ENCODE data around the gene PTPRZ1. TPM values are rescaled to one million over a fixed set of nuclear protein-coding genes. Genes with fewer than 3 reads are reported as not detected.

The PTPRZ1 gene
- total and polyA plus RNA-seq, 10 of the 15 experiments (the other 5 are each of a cell fraction or from before 2014, with no cell fraction given): 0.05 to 0.21 (median 0.11) TPM; not detected in 7

- FAIRE-seq: no peak
- CTCF ChIA-PET: interaction anchor here (0.6 kb wide), 1 partner anchor 125 kb away, joined by 3 read pairs; no protein-coding TSS in a partner anchor
- POLR2A ChIA-PET: no interaction called here
Observed at GRCh38 chr7:121875203-121875602, 2.2 kb downstream of the PTPRZ1 start.

More at GRCh38 chr7:121875203-121875602, 2.2 kb downstream of the PTPRZ1 start:
- ChIA-PET RAD21 (ENCODE audit: unreplicated experiment) (no interaction called here), SMC1A (ENCODE audit: uncharacterized antibody, unreplicated experiment) (no interaction called here)
- Histone ChIP-seq H3K4me3 (no peak overlapping the region), H3K9me3 (replicated peaks; ENCODE audit: control insufficient read depth, insufficient read depth, low read length) (no peaks in the 10 kb centered on the region), H3K27me3 (replicated peaks in 1 of 2; ENCODE audit: control insufficient read depth in 2 of 2, insufficient read depth in 2 of 2, low read length in 1 of 2) (peaks cover 0 to 10% of the 10 kb centered on the region in 2 experiments; a peak in 3 of 4 replicates), H4K20me1 (ENCODE audit: control insufficient read depth, insufficient read depth) (no peaks in the 10 kb centered on the region), H3K27ac (ENCODE audit: control insufficient read depth, insufficient read depth) (no peak overlapping the region), H3K79me2 (ENCODE audit: control insufficient read depth, insufficient read depth, low read length) (no peaks in the 10 kb centered on the region), H3K9ac (ENCODE audit: control insufficient read depth, insufficient read depth, low read length) (no peak overlapping the region), H3K4me1 (ENCODE audit: control insufficient read depth, insufficient read depth, low read length) (no peaks in the 10 kb centered on the region), H2AFZ (ENCODE audit: control insufficient read depth, low read depth, low read length) (no peak overlapping the region), H3K4me2 (ENCODE audit: control insufficient read depth, insufficient read depth) (no peak overlapping the region), H3K36me3 (ENCODE audit: control insufficient read depth in 2 of 2, insufficient read depth in 2 of 2, low read length in 1 of 2) (no peaks in the 10 kb centered on the region)
- ATAC-seq (no peak), DNase-seq (ENCODE audit: low read depth, low spot score) (no peak)
- in situ Hi-C loops (cut with MboI): no loop called here
- TF ChIP-seq SIN3A (IDR thresholded peaks at IDR 0.05; ENCODE audit: low read depth, low read length) (no peak), ZSCAN29 (IDR thresholded peaks at IDR 0.05) (no peak), CTCF (IDR thresholded peaks at IDR 0.05 in 2 of 3, conservative IDR thresholded peaks at IDR 0.05 in 1 of 3; ENCODE audit: control insufficient read depth in 2 of 3, extremely low read depth in 1 of 3, insufficient read depth in 1 of 3, low read depth in 3 of 3, low read length in 3 of 3) (no peak), MYB (IDR thresholded peaks at IDR 0.05; ENCODE audit: borderline replicate concordance, low read depth, low read length) (no peak), SMAD5 (IDR thresholded peaks at IDR 0.05; ENCODE audit: low read depth) (no peak), EZH2 (IDR thresholded peaks at IDR 0.05; ENCODE audit: borderline replicate concordance, control insufficient read depth, low read depth, low read length) (no peak), ZNF687 (IDR thresholded peaks at IDR 0.05) (no peak), NR2C2 (IDR thresholded peaks at IDR 0.05; ENCODE audit: borderline replicate concordance, control insufficient read depth, insufficient read length, low read depth) (no peak), DPF2 (IDR thresholded peaks at IDR 0.05) (no peak)
- intact Hi-C loops (cut with micrococcal nuclease; ENCODE audit: unreplicated experiment): no loop called here
- no TSS peak for BruUV-seq (replicated peaks)

Measured in GM12878 (cell line).